B cell (primary cell): ENCODE results near the gene SGIP1. TPM values are rescaled to one million over a fixed set of nuclear protein-coding genes. Genes with fewer than 3 reads are reported as not detected.

Source experiments
- ATAC-seq: fragments of 200-7000 bp; cut with Tn5 transposase; one replicate; pipeline ENCODE4 v1.10.0; 2021; ENCODE audit warnings: low read depth, mild to moderate bottlenecking, moderate number of reproducible peaks, moderate library complexity
- CTCF ChIA-PET: fragments of 350-600 bp; sonication (Branson Sonifier 250); formaldehyde crosslinking; loops from one replicate; lab custom pipeline; 2021; ENCODE audit warnings: antibody characterized with exemption, inconsistent platforms; lab: Charles Lee
- POLR2A ChIA-PET: fragments of 350-600 bp; sonication (Branson Sonifier 250); formaldehyde crosslinking; loops from one replicate; lab custom pipeline; 2021; ENCODE audit warnings: antibody characterized with exemption; lab: Charles Lee
- DNase-seq: peaks from one replicate; pipeline ENCODE4 v3.0.0; 2013
- H2AFZ ChIP-seq: 2 replicates; pipeline ENCODE4 v1.6.1; 2012; ENCODE audit warnings: mild to moderate bottlenecking, low read depth, low read length; ENCODE audit not compliant: insufficient read depth, poor library complexity, severe bottlenecking
- H3K27ac ChIP-seq, 2 donors: 1 replicate in 1 of 2; 2 replicates in 1 of 2; pipeline ENCODE4 v1.5.1; 2012 to 2013; ENCODE audit warnings: low read length in 2 of 2, mild to moderate bottlenecking in 2 of 2, moderate library complexity in 1 of 2
- H3K27me3 ChIP-seq, 4 experiments: fragments of 200-600 bp in 1 of 4; sonication (generic) in 1 of 4; replicated peaks in 1 of 4; 1 replicate in 2 of 4; 2 replicates in 2 of 4; pipeline versions ENCODE4 v1.6.1 to v1.7.0; 2013 to 2016; ENCODE audit warnings: low read length in 3 of 4, mild to moderate bottlenecking in 2 of 4, mixed read lengths in 1 of 4, moderate library complexity in 1 of 4; ENCODE audit not compliant: insufficient read depth in 4 of 4, control insufficient read depth in 3 of 4; ENCODE audit errors: control extremely low read depth in 1 of 4
- H3K36me3 ChIP-seq, 2 experiments: replicated peaks in 1 of 2; 1 replicate in 1 of 2; 2 replicates in 1 of 2; pipeline versions ENCODE4 v1.6.1 to v1.7.1; 2013; ENCODE audit warnings: low read length in 1 of 2; ENCODE audit not compliant: insufficient read depth in 2 of 2, control insufficient read depth in 1 of 2; ENCODE audit errors: control extremely low read depth in 1 of 2, extremely low read depth in 1 of 2
- H3K4me1 ChIP-seq, 2 donors: fragments of 200-600 bp in 1 of 2; sonication (generic) in 1 of 2; 1 replicate in 1 of 2; 2 replicates in 1 of 2; pipeline versions ENCODE4 v1.5.1 to v1.6.1; 2013 to 2017; ENCODE audit warnings: low read length in 2 of 2; ENCODE audit not compliant: control insufficient read depth in 2 of 2, insufficient read depth in 2 of 2
- H3K4me2 ChIP-seq: replicated peaks from 2 replicates; pipeline ENCODE3; 2012; ENCODE audit warnings: mild to moderate bottlenecking, low read depth, low read length; ENCODE audit not compliant: poor library complexity, severe bottlenecking
- H3K4me3 ChIP-seq, 5 experiments: fragments of 200-600 bp in 1 of 5; sonication (generic) in 1 of 5; 1 replicate in 3 of 5; 2 replicates in 2 of 5; pipeline versions ENCODE4 v1.5.1 to v1.7.0; 2011 to 2016; ENCODE audit warnings: low read length in 4 of 5, mild to moderate bottlenecking in 4 of 5, low read depth in 2 of 5, control low read depth in 1 of 5, moderate library complexity in 1 of 5; ENCODE audit not compliant: insufficient read depth in 1 of 5; ENCODE audit errors: control extremely low read depth in 1 of 5, extremely low read depth in 1 of 5
- H3K79me2 ChIP-seq: fragments of 200-600 bp; sonication (generic); one replicate; pipeline ENCODE4 v1.6.0; 2016; ENCODE audit warnings: low read length; ENCODE audit not compliant: control insufficient read depth, insufficient read depth
- H3K9ac ChIP-seq: fragments of 200-600 bp; sonication (generic); 2 replicates; pipeline ENCODE4 v1.6.1; 2017; ENCODE audit warnings: mild to moderate bottlenecking, low read length, moderate library complexity
- H3K9me3 ChIP-seq, 3 donors: one replicate each; pipeline versions ENCODE4 v1.6.1 to v1.7.1; 2013; ENCODE audit warnings: low read length in 2 of 3; ENCODE audit not compliant: control insufficient read depth in 2 of 3, insufficient read depth in 1 of 3; ENCODE audit errors: control extremely low read depth in 1 of 3
- H4K20me1 ChIP-seq: 2 replicates; pipeline ENCODE4 v1.6.0; 2012; ENCODE audit warnings: mild to moderate bottlenecking, low read length; ENCODE audit not compliant: insufficient read depth, control insufficient read depth, poor library complexity, severe bottlenecking
- H3K27ac Mint-ChIP-seq: one replicate; pipeline ENCODE4 v1.8.0; 2021; ENCODE audit warnings: mixed read lengths
- H3K27me3 Mint-ChIP-seq: one replicate; pipeline ENCODE4 v1.8.0; 2021; ENCODE audit warnings: mixed read lengths
- H3K4me1 Mint-ChIP-seq: one replicate; pipeline ENCODE4 v1.8.0; 2021; ENCODE audit warnings: mixed read lengths
- H3K4me3 Mint-ChIP-seq: one replicate; pipeline ENCODE4 v1.8.0; 2021; ENCODE audit warnings: mixed read lengths
- H3K9me3 Mint-ChIP-seq: one replicate; pipeline ENCODE4 v1.8.0; 2022; ENCODE audit warnings: mixed read lengths; ENCODE audit not compliant: insufficient read depth
- CTCF ChIP-seq: fragments of 200-600 bp; IDR thresholded peaks from one replicate; pipeline ENCODE4 v1.8.0; 2022; ENCODE audit warnings: antibody characterized with exemption, mild to moderate bottlenecking
- EZH2 ChIP-seq: IDR thresholded peaks from 2 replicates; pipeline ENCODE4 v1.6.1; 2012; ENCODE audit warnings: borderline replicate concordance, low read depth, mild to moderate bottlenecking, moderate library complexity, low read length; ENCODE audit not compliant: insufficient read depth, poor library complexity, severe bottlenecking
- WGBS: methylation state at CpG from one replicate; pipeline ENCODE4 v1.1.5; 2013; ENCODE audit warnings: missing lambda C conversion rate; ENCODE audit not compliant: insufficient coverage; 5-methylcytosine and 5-hydroxymethylcytosine counted together
- intact Hi-C: fragments of 100-400 bp; cut with micrococcal nuclease; formaldehyde crosslinking; loops from one replicate; pipeline ENCODE4 v1.10.0; 2022
- polyA plus RNA-seq: library from polyadenylated mRNA; depleted of rRNA; stranded (reverse); fragments of >200 nt; gene quantifications from 2 replicates; pipeline ENCODE4 v1.2.3, GENCODE V29; 2012
- total RNA-seq, 2 donors: library from RNA; stranded (reverse); fragments of 120-200 nt in 1 of 2; gene quantifications; 1 replicate in 1 of 2; 2 replicates in 1 of 2; pipeline versions ENCODE4 v1.2.3 to v1.2.4, GENCODE V29; 2013 to 2022

Gene SGIP1
- total and polyA plus RNA-seq, 2 donors (not counting 1 experiment from before 2014, with no cell fraction given), result not detected

DNA sequence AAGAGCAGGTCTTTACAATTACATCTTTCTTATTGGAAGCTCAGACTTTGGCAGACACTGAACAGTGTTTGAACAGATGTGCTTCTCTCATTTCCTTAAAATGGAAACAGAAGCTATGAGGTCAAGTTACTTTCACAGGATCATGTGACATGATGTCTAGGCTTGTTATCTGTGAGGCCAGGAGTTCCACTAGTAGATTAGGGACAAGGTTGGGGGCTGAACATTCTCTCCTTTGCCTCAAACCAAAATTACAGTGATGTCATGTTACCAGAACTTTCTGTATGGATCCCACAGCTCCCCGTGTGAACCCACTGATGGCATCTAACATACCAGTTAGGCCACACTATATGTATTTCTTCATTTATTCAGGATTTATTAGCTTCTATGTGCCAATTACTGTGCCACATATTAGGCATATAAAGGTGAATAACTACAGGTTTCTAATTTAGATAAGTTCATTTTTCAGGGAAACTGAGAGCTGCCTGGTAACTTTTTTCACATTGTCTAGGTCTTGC lies 224.3 kb downstream of the SGIP1 start:
- no peaks in the 10 kb centered on the region for H3K36me3 ChIP-seq
- H3K9me3 ChIP-seq, result no peaks in the 10 kb centered on the region
- intact Hi-C loops, result no loop called here
- CTCF ChIA-PET, result interaction anchor here (0.6 to 3.1 kb wide), 7 partner anchors 8 to 456 kb away, joined by 3 to 17 read pairs (median 4); no protein-coding TSS in a partner anchor
- Mint-ChIP-seq H3K27me3 (peaks cover 7% of the 10 kb centered on the region), H3K4me1 (peaks cover 12% of the 10 kb centered on the region), H3K4me3 (no peak overlapping the region), H3K27ac (peak overlapping the region; percentile 26), H3K9me3 (no peaks in the 10 kb centered on the region)
- peaks cover 0 to 7% (median 0%) of the 10 kb centered on the region in 4 experiments for H3K27me3 ChIP-seq
- no peak overlapping the region for H3K4me2 ChIP-seq
- H3K4me1 ChIP-seq, result peaks cover 10 to 11% of the 10 kb centered on the region in 2 donors
- POLR2A ChIA-PET, result interaction anchor here (1.0 kb wide), 1 partner anchor 172 kb away, joined by 7 read pairs; no protein-coding TSS in a partner anchor
- H4K20me1 ChIP-seq, result no peaks in the 10 kb centered on the region
- H3K9ac ChIP-seq, result no peak overlapping the region
- peak; percentile 47 for ATAC-seq
- H3K79me2 ChIP-seq, result no peaks in the 10 kb centered on the region
- H3K27ac ChIP-seq, result peak overlapping the region in 1 of 2 donors; percentile 3
- no CpG with 5 or more reads among the region's 1 CpG for WGBS
- TF ChIP-seq EZH2, result no peak
- TF ChIP-seq CTCF, result no peak
- peak overlapping the region; percentile 51 for H2AFZ ChIP-seq
- peak; percentile 49 for DNase-seq
- H3K4me3 ChIP-seq, result no peak overlapping the region

DNA sequence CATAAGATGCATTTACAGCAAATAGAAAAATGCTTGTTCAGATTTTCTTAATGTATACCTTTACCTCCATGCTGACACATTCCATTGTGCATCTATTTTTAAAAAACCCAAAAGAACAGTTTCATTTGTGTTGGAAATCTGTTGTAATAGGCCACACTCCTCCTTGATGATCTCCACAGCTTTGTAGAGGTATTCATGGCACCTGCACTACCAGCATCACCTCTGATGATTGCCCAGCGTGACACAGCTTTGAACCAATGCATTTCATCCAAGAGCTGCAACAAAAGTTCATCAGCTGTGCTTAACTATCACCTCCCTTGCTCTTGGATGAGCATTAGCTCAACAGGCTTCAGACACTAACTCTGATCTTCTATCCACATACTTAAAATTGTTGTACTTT lies 226.6 kb downstream of the SGIP1 start:
- Histone ChIP-seq H3K4me2 (no peak overlapping the region), H3K36me3 (no peaks in the 10 kb centered on the region), H2AFZ (no peak overlapping the region), H3K79me2 (no peaks in the 10 kb centered on the region), H3K4me3 (no peak overlapping the region), H4K20me1 (no peaks in the 10 kb centered on the region), H3K9ac (no peak overlapping the region), H3K9me3 (no peaks in the 10 kb centered on the region), H3K27ac (no peak overlapping the region), H3K27me3 (no peaks in the 10 kb centered on the region), H3K4me1 (peaks cover 10 to 11% of the 10 kb centered on the region in 2 donors)
- no peak for TF ChIP-seq CTCF
- no peak for TF ChIP-seq EZH2
- 100% methylated on average over 1 of the region's 1 CpG for WGBS
- no peak for ATAC-seq
- Mint-ChIP-seq H3K9me3 (no peaks in the 10 kb centered on the region), H3K27me3 (no peaks in the 10 kb centered on the region), H3K27ac (no peak overlapping the region), H3K4me3 (no peak overlapping the region), H3K4me1 (peaks cover 12% of the 10 kb centered on the region)
- ChIA-PET CTCF (interaction anchor here (2.1 to 8.0 kb wide), 2 partner anchors 389 to 392 kb away, joined by 5 to 146 read pairs; no protein-coding TSS in a partner anchor), POLR2A (no interaction called here)
- intact Hi-C loops, result no loop called here
- DNase-seq, result no peak
